ENCODE data around the gene ACAP1.

- TF ChIP-seq EP300 (IDR thresholded peaks at IDR 0.05; ENCODE audit: borderline replicate concordance) = no peak
- TF ChIP-seq RAD21 (IDR thresholded peaks at IDR 0.05; ENCODE audit: low read depth) = no peak
- TF ChIP-seq, protein P1, sequence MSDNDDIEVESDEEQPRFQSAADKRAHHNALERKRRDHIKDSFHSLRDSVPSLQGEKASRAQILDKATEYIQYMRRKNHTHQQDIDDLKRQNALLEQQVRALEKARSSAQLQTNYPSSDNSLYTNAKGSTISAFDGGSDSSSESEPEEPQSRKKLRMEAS (IDR thresholded peaks at IDR 0.05) = no peak
- TF ChIP-seq TAF1 (IDR thresholded peaks at IDR 0.05; ENCODE audit: low read depth) = no peak
These were observed 45.6 kb upstream of the ACAP1 start for GRCh38 chr17:7290685-7291084.
